DLD1 (cell line): Measurements from ENCODE around the gene UXS1.

ENCODE experiments used
- in situ Hi-C: cut with HindIII; loops from 2 replicates; pipeline ENCODE4 v1.10.0; 2017; ENCODE audit warnings: low sequenced_read_pairs

Gene UXS1

DNA sequence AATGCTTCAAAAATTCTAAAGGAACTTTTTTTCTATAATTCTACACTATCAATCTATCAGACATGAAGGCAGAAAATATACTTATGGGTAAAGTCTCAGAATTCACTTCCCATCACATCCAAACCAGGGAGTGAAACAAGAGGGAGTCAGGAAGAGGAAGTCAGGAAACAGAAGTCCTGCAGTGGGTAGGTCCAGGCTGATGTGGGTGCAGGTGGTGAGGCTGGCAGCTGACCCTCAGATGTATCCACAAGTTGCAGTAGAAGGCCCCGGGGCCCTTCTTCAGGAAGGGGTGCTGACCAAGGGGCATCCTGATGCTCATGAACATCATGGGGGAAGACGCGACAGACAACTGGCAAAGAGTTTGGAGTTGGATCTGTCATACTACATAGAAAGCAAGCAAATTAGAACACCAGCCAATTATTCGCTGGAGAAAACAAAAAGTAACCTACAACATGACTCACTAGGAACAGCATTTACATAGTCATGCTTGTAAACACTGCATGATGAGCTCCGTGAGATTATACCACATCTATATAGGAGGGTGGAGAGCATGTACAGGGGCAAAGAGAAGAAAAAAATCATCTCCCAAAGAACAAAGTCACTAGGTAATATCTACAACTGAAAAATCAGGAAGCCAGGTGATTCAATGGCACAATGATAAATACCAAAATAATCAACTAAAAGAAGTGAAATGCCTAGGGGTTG is 4.2 kb downstream of the UXS1 start:
- in situ Hi-C loops, result no loop called here

DNA sequence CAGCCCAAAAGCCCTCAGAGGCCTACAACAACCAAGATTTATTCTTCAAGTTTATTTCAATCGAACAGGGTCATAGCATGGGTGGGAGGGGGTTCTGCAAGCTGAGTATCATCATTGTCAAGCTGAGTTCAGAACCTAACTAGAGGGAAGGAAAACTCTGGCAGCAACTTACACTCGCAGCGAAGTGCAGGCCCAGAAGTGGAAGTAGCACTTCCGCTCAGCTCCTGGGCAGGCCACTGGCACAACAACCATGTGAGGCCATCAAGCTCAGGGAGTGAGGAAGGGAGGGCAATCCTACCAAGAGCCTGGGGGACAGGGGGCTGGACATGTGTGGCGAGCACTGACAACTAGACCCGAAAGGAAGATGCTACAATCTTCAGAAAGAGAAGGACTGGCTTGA is 4.8 kb downstream of the UXS1 start:
- in situ Hi-C loops, result no loop called here

DNA sequence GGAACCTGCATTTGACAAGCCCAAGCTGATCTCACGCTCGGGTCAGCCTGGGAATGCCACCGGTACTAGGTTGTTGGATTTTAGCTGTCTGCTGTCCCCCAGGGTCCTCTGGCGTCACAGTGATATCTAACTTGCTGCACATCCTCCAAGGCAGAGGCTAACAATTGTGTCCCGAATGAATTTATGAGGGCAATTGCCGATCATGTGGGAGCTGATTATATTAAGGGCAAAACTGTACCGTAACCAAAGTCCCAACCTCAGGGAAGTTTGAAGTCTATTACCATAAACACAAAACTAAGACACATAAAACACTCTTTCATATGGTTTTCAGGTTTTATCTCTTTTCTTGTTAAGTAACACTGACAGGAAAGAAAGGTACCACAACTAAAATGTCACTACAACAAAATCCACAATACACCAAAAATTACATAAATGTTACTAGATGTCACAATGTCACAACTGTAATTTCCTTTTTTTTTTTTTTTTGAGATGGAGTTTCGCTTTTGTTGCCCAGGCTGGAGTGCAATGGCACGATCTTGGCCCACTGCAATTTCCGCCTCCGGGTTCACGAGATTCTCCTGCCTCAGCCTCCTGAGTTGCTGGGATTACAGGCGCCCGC is 6.7 kb downstream of the UXS1 start:
- in situ Hi-C loops, result no loop called here

DNA sequence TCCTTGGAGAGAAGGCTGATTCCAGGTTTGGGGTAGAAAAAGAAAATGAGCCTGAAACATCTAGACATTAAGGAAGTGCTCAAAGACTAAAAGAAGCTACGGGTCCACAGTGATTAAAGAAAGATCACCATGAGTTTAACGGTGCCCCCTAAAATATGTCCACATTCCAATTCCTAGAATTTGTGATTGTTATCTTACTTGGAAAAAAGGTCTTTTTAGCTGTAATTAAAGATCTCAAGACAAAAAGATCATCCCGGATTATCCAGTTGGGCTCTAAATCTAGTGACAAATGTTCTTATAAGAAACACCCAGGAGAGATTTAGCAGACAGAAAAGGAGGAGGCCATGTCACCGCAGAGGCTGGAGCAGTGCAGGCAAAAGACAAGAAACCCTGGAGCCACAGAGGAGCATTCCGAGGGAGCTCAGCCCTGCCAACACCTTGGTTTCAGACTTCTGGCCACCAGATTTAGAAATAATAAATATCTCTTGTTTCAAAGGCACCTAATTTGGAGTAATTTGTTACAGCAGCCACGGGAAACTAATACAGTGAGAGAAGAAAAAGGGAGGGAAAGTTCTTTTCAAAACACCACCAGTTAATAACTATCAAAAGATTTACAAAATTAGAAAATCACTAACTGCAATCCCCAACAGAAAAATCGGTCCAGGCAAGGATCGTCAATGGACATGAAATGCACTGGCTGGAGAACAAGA is 8.5 kb downstream of the UXS1 start:
- in situ Hi-C loops, result no loop called here

DNA sequence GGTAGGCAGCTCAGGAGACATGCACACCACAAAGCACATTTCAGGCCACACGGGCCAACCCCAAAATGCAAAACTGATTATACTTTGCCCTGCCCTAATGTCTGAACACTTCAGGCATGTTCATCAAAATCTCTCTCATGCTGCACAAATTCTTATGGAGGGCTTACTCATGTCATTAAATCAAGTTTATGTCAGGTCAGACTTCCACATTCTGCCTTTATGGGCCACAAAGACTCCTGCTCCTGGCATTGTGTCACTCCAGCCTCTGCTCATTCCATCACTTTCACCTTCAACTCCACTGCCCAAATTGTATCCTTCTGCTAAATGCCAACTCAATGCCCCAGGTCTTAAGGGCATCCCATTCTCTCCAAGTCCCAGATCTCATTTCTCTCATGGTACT is 9.2 kb downstream of the UXS1 start:
- in situ Hi-C loops, result no loop called here

DNA sequence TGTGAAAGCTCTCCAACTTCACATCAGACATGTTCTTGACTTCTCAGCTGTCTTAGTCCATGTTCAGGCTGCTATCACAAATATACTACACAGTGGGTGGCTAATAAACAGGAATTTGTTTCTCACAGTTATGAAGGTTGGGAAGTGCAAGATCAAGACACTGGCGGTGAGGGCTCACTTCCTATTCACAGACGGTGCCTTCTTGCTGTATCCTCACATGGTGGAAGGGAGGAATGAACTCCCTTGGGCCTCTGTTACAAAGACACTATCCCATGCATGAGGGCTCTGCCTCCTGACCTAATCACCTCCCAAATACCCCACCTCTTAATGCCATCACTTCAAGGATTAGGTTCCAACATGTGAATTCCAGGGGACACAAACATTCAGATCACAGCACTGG is 9.7 kb downstream of the UXS1 start:
- in situ Hi-C loops, result no loop called here

DNA sequence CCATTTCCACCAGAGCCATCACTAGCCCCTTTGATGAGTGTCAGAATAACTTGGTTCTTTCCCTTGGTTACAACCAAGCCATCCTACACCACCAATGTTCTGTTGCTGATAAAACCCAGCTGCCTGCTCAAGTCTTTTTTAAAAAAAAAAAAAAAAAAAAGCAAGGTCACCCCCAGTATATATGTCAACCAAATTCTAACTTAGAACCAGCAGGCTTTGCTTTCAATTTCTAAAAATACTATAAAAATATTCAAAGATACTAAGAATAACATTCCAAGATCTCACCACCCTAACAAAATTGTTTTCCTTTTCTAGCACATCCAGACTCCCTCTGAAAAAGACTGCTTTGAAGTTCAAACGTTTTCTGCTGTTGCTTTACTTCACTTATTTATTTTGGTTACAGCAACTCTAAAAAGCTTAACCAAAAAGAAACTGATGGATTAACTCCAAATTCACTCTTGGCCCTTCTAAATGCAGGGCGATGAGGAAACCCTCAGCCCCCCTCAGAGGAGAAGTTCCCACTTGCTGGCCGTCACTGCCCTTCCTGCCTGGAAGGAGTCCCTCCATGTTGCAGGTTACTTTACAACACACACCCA is 10.9 kb downstream of the UXS1 start:
- in situ Hi-C loops, result no loop called here

DNA sequence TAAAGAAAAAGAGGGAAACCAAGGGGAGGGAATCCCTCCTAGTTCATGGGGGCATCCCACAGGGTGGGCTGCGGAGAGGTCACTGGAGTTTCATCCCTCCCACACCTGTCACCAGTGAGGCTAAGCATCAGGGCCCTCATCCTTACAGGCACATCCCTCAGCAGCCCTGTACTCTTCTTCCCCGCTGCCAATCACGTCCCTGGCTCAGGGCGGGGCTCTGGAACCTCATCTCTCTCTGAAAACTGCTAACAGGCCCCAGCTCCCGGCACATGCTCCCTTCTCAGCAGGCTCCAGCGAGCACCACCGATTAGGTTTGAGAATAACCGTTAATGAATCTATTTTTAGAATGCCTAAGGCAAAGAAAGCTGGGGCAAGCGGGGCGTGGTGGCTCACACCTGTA is 13.0 kb downstream of the UXS1 start:
- in situ Hi-C loops, result no loop called here

DNA sequence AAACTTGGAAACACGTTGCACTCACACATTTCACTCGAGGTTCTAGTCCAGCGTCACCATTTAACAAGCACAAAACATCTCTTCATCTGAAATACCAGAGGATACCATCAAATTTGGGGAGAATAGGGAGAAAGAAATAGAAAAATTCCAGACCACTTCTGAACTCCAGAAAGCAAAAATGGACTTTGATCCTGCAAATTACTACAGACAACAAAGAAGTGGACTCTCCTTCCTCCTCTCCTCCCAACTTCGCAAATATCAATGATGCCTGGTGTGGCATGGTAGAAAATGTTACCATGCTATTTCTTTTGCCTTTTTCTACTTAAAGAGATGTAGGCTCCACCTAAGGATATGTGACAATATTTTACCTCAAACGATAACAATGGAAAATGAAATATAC is 13.5 kb downstream of the UXS1 start:
- in situ Hi-C loops, result no loop called here

DNA sequence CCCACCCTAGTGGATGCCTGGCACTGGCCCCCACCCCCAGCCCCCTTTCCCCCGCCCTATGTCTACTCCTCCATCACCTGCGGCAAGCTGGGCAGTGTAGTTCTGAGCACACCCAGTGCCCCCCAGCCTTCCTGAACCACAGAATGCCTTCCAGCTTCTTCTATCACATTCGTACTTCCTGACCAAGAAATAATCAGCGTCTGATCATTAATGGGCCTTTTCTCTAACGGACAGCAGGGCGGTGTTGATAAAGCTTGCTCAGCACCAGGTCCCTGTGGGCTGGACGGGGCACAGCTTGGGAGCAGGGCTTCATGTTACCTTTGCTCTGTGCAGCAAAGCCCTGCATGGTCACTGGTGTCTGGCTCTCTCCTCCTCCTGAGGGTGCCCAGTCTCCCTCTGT is 15.4 kb downstream of the UXS1 start:
- in situ Hi-C loops, result loop anchor here (5.0 kb wide), 1 partner anchor 56 kb away; no protein-coding TSS in a partner anchor

DNA sequence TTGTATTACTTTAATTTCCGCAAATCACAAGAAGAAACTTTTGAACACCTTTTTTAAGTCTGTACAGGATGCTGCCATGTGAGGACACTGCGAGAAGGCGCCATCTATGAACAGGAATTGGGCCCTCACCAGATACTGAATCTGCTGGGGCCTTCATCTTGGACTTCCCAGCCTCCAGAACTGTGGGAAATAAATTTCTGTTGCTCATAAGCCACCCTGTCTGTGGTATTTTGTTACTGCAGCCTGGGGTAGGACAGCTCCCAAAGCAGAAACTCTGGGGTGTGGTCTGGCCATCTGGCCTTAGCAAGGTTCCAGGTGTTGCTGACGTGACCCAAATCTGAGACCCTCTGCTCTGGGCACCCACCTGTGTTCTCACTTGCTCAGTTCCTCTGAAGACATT is 16.5 kb downstream of the UXS1 start:
- in situ Hi-C loops, result loop anchor here (5.0 kb wide), 1 partner anchor 55 kb away; no protein-coding TSS in a partner anchor

DNA sequence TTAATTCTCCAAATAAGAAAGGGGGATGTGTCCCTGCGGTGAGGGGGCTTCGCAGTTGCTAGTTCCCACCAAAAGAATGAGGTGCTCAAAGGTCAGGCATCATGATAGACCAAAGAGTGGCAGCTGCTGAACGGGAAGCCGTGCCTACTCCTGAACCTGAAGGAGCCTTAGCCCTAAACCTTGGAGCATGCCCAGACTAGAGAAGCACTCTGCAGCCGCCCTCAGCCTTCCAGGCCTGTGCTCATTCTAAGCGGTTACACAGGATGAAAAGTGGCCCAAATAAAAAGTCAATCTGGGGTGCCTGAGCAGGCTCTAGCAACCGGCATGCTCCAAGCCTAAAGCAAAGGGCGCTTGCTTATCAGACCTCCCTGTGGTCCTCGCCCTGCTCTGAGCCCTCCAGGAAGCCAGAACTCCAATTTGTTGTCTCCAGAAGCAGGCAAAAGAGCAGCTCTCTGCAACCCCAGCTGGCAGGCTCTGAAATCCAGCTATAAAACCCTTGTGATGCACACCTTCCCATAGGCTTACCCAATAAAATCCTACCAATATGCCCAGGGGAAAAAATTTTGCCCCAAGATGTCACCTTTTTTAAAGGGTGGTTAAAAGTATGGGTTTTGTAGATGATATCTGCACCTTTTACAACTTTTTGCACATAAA is 17.5 kb downstream of the UXS1 start:
- in situ Hi-C loops, result loop anchor here (5.0 kb wide), 1 partner anchor 54 kb away; no protein-coding TSS in a partner anchor

DNA sequence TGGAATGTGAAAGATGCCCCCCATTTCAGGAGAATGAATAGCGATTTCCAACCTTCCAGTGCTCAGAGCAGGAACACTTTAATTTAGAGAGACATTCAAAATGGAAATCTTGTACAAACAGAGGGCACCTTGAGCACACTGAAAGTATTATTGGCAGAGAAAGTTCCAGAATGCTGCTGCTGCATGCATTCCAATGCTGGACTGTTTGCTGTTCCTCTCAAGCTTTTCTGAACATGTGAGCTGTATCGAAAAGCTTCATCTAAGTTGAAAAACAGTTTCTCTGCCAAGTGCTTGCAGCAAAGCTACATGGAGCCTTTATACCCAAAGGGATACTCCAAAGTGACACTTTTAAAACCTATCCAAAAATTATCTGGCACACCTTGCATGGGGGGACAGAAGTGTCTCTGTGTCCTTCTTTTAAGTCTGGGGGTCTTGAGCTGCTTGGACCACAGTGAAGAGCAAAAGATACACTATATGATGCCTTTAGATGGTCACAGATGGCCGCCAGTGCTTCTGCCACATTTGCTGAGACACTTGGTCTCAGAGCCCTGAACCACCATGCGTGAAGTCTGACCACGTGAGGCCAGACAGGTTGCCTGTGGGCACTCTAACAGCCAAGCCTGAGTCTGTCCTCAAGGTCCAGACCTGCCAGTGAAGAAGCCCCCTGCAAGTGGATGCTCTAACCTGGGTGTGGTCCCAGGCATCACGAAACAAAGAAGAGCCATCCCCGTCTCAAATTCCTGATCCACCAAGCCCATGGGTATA is 18.8 kb downstream of the UXS1 start:
- in situ Hi-C loops, result loop anchor here (5.0 kb wide), 1 partner anchor 53 kb away; no protein-coding TSS in a partner anchor

DNA sequence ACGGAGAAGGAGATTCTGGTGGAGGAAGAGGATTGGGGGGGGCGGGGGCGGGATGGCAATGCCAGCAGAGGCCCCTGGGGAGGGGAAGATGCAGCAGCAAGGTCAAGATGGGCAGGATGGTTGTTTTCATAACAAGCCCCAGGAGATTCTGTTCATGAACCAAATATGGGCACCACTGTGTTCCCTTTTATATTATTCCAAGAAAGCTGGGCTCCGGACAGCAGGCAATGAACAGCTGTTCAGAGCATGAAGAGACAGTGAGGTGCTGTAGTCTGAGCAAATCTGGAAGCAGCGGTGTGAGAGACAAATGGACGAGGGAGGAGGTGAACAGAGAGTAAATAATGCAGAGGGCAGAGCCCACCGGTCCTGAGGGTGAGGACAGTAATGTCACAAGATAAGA is 20.0 kb downstream of the UXS1 start:
- in situ Hi-C loops, result no loop called here

DNA sequence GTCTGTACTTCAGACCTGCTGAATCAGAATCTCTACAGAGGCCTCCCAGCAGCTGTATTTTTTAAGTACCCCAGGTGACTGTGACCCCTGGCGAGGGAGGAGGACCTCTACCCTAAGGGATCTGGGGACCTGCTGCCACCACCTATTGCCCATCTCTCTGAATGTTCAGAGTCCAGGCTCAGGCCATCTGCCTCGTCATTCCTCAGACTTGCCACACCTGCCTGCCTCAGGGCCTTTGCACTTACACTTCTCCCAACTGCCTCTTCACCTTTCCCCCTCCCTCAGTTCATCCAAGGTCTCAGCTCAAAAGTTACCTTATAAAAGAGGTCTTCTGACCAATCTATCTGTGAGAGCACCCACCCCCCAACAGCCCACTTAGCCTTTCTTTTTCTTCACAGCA is 21.5 kb downstream of the UXS1 start:
- in situ Hi-C loops, result no loop called here

DNA sequence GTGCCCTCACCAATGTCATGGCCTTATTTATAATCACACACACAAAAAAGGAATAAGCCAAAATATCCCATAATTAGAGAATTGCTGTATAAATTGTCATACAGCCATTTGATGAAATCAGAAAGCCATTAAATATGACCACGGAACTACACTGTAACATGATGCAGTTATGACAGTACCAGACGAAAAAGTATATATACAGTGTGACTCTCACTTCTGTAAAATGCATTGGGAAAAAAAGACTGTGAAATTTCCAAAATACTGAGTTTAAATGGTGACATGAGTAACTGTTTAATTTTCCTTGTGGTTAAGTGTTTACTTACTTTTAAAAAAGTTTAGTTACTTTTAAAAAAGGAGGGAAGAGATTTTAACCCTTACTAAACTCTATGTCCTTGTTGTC is 25.4 kb downstream of the UXS1 start:
- in situ Hi-C loops, result no loop called here

DNA sequence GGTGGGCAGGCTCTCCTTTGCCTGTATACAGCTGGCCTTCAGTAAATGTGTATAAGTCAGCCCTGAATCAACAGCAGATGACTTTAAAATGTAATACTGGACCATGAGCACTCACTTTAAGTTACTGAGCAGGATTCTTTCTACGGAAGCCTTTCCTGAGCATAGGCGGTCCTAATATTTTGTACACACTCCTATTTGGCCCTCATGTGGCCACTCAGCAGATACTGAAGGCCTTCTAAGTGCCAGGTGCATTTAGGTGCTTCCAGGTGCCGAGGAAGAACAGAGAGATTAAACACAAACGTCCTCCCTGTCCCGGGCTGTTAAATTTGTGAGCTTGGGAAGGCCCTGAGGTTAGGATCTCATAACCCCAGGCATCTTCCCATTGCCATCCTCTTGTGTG is 27.0 kb downstream of the UXS1 start:
- in situ Hi-C loops, result no loop called here

DNA sequence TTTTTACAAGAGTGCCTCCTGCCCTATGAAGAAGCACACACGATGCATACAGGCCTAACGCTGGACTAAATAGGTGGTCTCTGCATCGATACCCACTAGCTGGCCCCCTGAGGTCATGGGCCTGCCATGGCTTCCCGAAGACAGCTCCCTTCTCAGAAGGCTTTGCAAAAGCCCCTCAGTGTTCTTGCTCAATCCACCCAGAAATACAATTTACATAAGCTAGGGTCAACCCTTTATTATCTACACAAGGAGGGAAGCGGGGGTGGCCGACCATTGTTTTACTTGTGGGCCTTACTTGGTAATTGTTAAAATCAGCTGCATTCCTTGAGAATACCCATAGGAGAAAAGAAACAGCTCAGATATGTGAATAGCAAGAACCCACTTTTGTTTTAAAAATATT is 28.5 kb downstream of the UXS1 start:
- in situ Hi-C loops, result no loop called here

DNA sequence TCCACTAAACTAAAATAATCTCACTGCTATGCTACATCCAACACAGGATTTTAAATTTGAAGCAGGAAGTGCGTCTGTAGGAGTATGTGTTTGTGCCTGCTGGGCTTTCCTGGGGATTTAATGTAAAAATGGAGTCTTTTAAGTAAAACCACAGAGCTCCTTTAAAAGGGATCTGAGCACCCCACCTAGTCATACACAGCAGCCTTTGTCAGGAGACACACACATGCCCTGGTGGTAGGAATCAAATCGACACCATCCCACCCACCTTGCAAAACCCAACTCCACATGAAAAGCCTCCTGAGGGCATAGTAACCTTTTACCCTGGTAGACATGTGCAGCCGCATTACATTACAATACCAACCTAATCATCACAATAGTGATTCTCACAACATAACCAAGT is 29.1 kb downstream of the UXS1 start:
- in situ Hi-C loops, result no loop called here

DNA sequence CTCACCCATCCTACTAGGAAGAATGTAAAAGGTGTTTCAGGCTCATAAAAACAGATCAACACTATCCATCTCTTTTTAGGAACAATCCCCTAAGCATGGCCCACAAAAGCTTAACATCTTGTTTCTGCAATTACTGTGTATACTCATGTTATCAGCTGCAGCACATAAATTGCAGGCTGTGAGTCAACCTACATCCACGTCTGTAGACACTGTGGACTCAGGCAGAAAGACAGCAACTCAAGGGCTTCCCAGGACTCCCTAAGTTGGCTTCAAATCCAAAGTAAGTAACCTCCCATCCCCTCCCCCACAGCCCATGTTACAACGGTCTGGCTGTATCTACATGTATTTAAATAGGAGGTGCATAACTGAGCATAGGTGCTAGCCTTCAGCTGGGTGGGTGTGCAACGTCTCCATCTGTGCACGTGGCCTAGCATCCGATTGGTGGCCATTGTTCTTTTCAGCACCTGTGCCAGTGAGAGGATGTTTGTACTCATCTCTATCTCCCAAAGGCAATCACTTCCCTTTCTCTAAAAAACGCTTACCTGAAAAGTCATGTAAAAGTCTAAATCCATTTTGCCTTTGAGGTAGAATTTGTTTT is 30.1 kb downstream of the UXS1 start:
- in situ Hi-C loops, result no loop called here
